MCF 10A (cell line): ENCODE data around the gene DNAH9. TPM values are rescaled to one million over a fixed set of nuclear protein-coding genes. Genes with fewer than 3 reads are reported as not detected.

Source experiments
- BruUV-seq: library from RNA; stranded (reverse); fragments of 400-500 nt; replicated peaks from 2 replicates; lab custom pipeline; 2021; lab: Mats Ljungman, UMichigan
- CTCF ChIA-PET: fragments of 300-600 bp; sonication (Branson Sonifier 250); formaldehyde crosslinking; extraction: SDS; loops from one replicate; lab custom pipeline; 2021; ENCODE audit warnings: antibody characterized with exemption, inconsistent platforms; lab: Yijun Ruan, JAX
- POLR2A ChIA-PET: fragments of 300-600, 350-650 bp; sonication (Branson Sonifier 250); formaldehyde crosslinking; extraction: SDS; loops from one replicate; lab custom pipeline; 2020; ENCODE audit warnings: antibody characterized with exemption, inconsistent platforms; lab: Yijun Ruan, JAX
- DNase-seq: peaks from one replicate; pipeline ENCODE4 v3.0.0-alpha.2; 2018; ENCODE audit not compliant: unreplicated experiment
- H3K27ac Mint-ChIP-seq: one replicate; pipeline ENCODE4 v1.8.0; 2022; ENCODE audit warnings: mild to moderate bottlenecking, low read depth, mixed read lengths; ENCODE audit not compliant: unreplicated experiment
- H3K27me3 Mint-ChIP-seq: one replicate; pipeline ENCODE4 v1.8.0; 2022; ENCODE audit warnings: mixed read lengths; ENCODE audit not compliant: insufficient read depth, unreplicated experiment
- H3K36me3 Mint-ChIP-seq: one replicate; pipeline ENCODE4 v1.8.0; 2022; ENCODE audit warnings: mild to moderate bottlenecking, moderate library complexity, mixed read lengths; ENCODE audit not compliant: insufficient read depth, unreplicated experiment
- H3K4me1 Mint-ChIP-seq: one replicate; pipeline ENCODE4 v1.8.0; 2022; ENCODE audit warnings: mixed read lengths; ENCODE audit not compliant: insufficient read depth, unreplicated experiment
- H3K4me3 Mint-ChIP-seq: one replicate; pipeline ENCODE4 v1.8.0; 2022; ENCODE audit warnings: mild to moderate bottlenecking, moderate library complexity, mixed read lengths; ENCODE audit not compliant: unreplicated experiment
- H3K9me3 Mint-ChIP-seq: one replicate; pipeline ENCODE4 v1.8.0; 2022; ENCODE audit warnings: mixed read lengths; ENCODE audit not compliant: unreplicated experiment
- CTCF ChIP-seq: fragments of 200-600 bp; IDR thresholded peaks from one replicate; pipeline ENCODE4 v1.8.0; 2022; ENCODE audit warnings: antibody characterized with exemption, mild to moderate bottlenecking; ENCODE audit not compliant: unreplicated experiment
- intact Hi-C: fragments of 100-400 bp; cut with micrococcal nuclease; formaldehyde crosslinking; loops from 2 replicates; pipeline ENCODE4 v1.14.1; 2022
- total RNA-seq: library from RNA; stranded (reverse); gene quantifications from 2 replicates; pipeline ENCODE4 v1.2.3, GENCODE V29; 2022

The DNAH9 gene
- total RNA-seq, 1 experiment from 2014 or later = 0.44 TPM

- intact Hi-C loops = no loop called here
- DNase-seq = no peak
- no TSS peak for BruUV-seq
- ChIA-PET POLR2A (no interaction called here), CTCF (interaction anchor here (1.0 to 1.5 kb wide), 3 partner anchors 11 to 30 kb away, joined by 3 read pairs; no protein-coding TSS in a partner anchor)
- Mint-ChIP-seq H3K4me3 (no peak overlapping the region), H3K9me3 (peaks cover 15% of the 10 kb centered on the region), H3K36me3 (no peaks in the 10 kb centered on the region), H3K27ac (no peak overlapping the region), H3K4me1 (no peaks in the 10 kb centered on the region), H3K27me3 (no peaks in the 10 kb centered on the region)
- TF ChIP-seq CTCF = no peak
These were observed 310.5 kb downstream of the DNAH9 start for GRCh38 chr17:11908711-11909146.

DNA sequence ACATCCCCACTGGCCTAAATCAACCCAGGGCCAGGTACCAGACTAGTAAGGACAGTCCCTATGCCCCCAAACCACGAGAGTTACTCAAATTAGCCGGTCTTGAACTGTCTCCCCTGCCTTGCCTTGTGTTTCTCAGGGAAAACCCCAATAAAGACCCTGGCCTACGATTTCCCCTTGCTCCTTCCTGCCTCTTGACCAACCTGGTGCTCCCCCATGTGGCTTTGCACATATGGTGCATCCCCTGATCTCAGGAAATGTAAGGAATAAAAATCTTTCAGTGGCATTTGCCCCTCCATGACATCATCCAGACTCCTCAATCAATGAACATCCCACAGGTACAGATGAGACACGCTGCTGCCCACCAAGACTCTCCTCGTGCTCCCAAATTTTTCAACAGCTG lies 311.1 kb downstream of the DNAH9 start:
- Mint-ChIP-seq H3K27me3 (no peaks in the 10 kb centered on the region), H3K4me3 (no peak overlapping the region), H3K4me1 (no peaks in the 10 kb centered on the region), H3K27ac (no peak overlapping the region), H3K9me3 (peaks cover 15% of the 10 kb centered on the region), H3K36me3 (no peaks in the 10 kb centered on the region)
- DNase-seq = no peak
- TF ChIP-seq CTCF = peak; percentile 14
- CTCF ChIA-PET = interaction anchor here (0.6 to 1.5 kb wide), 4 partner anchors 11 to 1297 kb away, joined by 3 to 5 read pairs (median 3); no protein-coding TSS in a partner anchor
- POLR2A ChIA-PET = no interaction called here
- intact Hi-C loops = no loop called here
- no TSS peak for BruUV-seq

- no peak overlapping the region for H3K27ac Mint-ChIP-seq
- DNase-seq = no peak
These were observed 317.8 kb downstream of the DNAH9 start for GRCh38 chr17:11916091-11916490.

DNA sequence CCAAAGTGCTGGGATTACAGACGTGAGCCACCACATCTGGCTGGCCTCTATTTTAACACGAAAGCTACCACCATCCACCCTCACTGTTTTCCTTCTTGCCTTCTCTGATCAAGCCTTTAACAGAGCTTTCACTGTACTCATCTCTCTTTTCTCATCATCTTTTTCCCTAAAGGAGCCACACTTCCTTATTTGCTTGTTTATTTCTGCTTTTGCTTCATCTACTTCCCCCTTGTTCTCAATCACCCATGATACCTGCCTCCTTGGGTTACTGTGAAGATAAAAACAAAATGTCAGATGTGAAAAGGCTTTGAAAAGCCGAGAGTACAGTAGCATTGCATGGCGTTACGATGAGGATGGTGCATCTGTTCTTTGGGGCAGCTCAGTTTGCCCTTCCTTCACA lies 319.1 kb downstream of the DNAH9 start:
- TF ChIP-seq CTCF = no peak
- intact Hi-C loops = no loop called here
- no peaks in the 10 kb centered on the region for H3K4me1 Mint-ChIP-seq
- H3K4me3 Mint-ChIP-seq = no peak overlapping the region
- no TSS peak for BruUV-seq
- POLR2A ChIA-PET = no interaction called here
- peaks cover 6% of the 10 kb centered on the region for H3K9me3 Mint-ChIP-seq
- DNase-seq = no peak
- CTCF ChIA-PET = no interaction called here
- H3K27ac Mint-ChIP-seq = no peak overlapping the region
- no peaks in the 10 kb centered on the region for H3K36me3 Mint-ChIP-seq
- peaks cover 19% of the 10 kb centered on the region for H3K27me3 Mint-ChIP-seq

More at GRCh38 chr17:11916091-11916490, 317.8 kb downstream of the DNAH9 start:
- ChIA-PET POLR2A (interaction anchor here (0.7 kb wide), 1 partner anchor 462 kb away, joined by 3 read pairs; no protein-coding TSS in a partner anchor), CTCF (interaction anchor here (1.1 to 2.3 kb wide), 2 partner anchors 20 to 272 kb away, joined by 3 to 11 read pairs; no protein-coding TSS in a partner anchor)
- no peaks in the 10 kb centered on the region for H3K4me1 Mint-ChIP-seq
- H3K4me3 Mint-ChIP-seq = no peak overlapping the region
- peaks cover 19% of the 10 kb centered on the region for H3K9me3 Mint-ChIP-seq
- intact Hi-C loops = no loop called here
- BruUV-seq = no TSS peak
- peaks cover 19% of the 10 kb centered on the region for H3K27me3 Mint-ChIP-seq
- no peaks in the 10 kb centered on the region for H3K36me3 Mint-ChIP-seq
- no peak for TF ChIP-seq CTCF
